Measurements from ENCODE around the gene KCNJ6.

GRCh38 chr21:37605006-37605405 lies 311.3 kb downstream of the KCNJ6 start:
- TF ChIP-seq, protein P1, sequence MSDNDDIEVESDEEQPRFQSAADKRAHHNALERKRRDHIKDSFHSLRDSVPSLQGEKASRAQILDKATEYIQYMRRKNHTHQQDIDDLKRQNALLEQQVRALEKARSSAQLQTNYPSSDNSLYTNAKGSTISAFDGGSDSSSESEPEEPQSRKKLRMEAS (IDR thresholded peaks at IDR 0.05; ENCODE audit: low read depth, low read length), result no peak
- TF ChIP-seq, protein P2, sequence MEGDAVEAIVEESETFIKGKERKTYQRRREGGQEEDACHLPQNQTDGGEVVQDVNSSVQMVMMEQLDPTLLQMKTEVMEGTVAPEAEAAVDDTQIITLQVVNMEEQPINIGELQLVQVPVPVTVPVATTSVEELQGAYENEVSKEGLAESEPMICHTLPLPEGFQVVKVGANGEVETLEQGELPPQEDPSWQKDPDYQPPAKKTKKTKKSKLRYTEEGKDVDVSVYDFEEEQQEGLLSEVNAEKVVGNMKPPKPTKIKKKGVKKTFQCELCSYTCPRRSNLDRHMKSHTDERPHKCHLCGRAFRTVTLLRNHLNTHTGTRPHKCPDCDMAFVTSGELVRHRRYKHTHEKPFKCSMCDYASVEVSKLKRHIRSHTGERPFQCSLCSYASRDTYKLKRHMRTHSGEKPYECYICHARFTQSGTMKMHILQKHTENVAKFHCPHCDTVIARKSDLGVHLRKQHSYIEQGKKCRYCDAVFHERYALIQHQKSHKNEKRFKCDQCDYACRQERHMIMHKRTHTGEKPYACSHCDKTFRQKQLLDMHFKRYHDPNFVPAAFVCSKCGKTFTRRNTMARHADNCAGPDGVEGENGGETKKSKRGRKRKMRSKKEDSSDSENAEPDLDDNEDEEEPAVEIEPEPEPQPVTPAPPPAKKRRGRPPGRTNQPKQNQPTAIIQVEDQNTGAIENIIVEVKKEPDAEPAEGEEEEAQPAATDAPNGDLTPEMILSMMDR (IDR thresholded peaks at IDR 0.05; ENCODE audit: low read depth, low read length), result no peak
- TF ChIP-seq POLR2A (IDR thresholded peaks at IDR 0.05; ENCODE audit: extremely low read depth, insufficient read length) (no peak), MYC (IDR thresholded peaks at IDR 0.05; ENCODE audit: low read depth, low read length) (no peak)
